ENCODE results near the gene PAIP2B. TPM values are rescaled to one million over a fixed set of nuclear protein-coding genes. Genes with fewer than 3 reads are reported as not detected.
A peak's percentile ranks its signal among the peaks of the same experiment; 100 is the strongest.
"Not testable (repeated sequence)": the region's sequence is repeated elsewhere in the genome, so short reads cannot be mapped to it uniquely, and the experiment has no call there.

Gene PAIP2B
- total RNA-seq, 1 donor from 2014 or later, result 0.78 TPM

GRCh38 chr2:71190656-71191569 is 36.0 kb downstream of the PAIP2B start:
- H3K9me3 Mint-ChIP-seq (ENCODE audit: unreplicated experiment), result peaks cover under 1% of the 10 kb centered on the region
- H3K27ac Mint-ChIP-seq (ENCODE audit: unreplicated experiment), result no peak overlapping the region
- TF ChIP-seq CTCF (IDR thresholded peaks at IDR 0.05), result peak; percentile 39
- peaks cover under 1% of the 10 kb centered on the region for H3K36me3 Mint-ChIP-seq (ENCODE audit: unreplicated experiment)
- DNase-seq (ENCODE audit: extremely low spot score, unreplicated experiment), result no peak
- H3K27me3 Mint-ChIP-seq (ENCODE audit: unreplicated experiment), result peaks cover 60% of the 10 kb centered on the region
- H3K4me1 Mint-ChIP-seq (ENCODE audit: unreplicated experiment), result no peaks in the 10 kb centered on the region
- H3K4me3 Mint-ChIP-seq (ENCODE audit: unreplicated experiment), result no peak overlapping the region

GRCh38 chr2:71187589-71187988 is 39.3 kb downstream of the PAIP2B start:
- H3K9me3 Mint-ChIP-seq (ENCODE audit: unreplicated experiment), result no peaks in the 10 kb centered on the region
- no peak for DNase-seq (ENCODE audit: extremely low spot score, unreplicated experiment)
- peaks cover 47% of the 10 kb centered on the region for H3K27me3 Mint-ChIP-seq (ENCODE audit: unreplicated experiment)
- no peak overlapping the region for H3K4me3 Mint-ChIP-seq (ENCODE audit: unreplicated experiment)
- H3K4me1 Mint-ChIP-seq (ENCODE audit: unreplicated experiment), result no peaks in the 10 kb centered on the region
- no peaks in the 10 kb centered on the region for H3K36me3 Mint-ChIP-seq (ENCODE audit: unreplicated experiment)
- H3K27ac Mint-ChIP-seq (ENCODE audit: unreplicated experiment), result no peak overlapping the region
- TF ChIP-seq CTCF (IDR thresholded peaks at IDR 0.05), result no peak

GRCh38 chr2:71186973-71187372 is 39.9 kb downstream of the PAIP2B start:
- no peaks in the 10 kb centered on the region for H3K9me3 Mint-ChIP-seq (ENCODE audit: unreplicated experiment)
- peaks cover 45% of the 10 kb centered on the region for H3K27me3 Mint-ChIP-seq (ENCODE audit: unreplicated experiment)
- H3K4me3 Mint-ChIP-seq (ENCODE audit: unreplicated experiment), result no peak overlapping the region
- TF ChIP-seq CTCF (IDR thresholded peaks at IDR 0.05), result no peak
- H3K4me1 Mint-ChIP-seq (ENCODE audit: unreplicated experiment), result no peaks in the 10 kb centered on the region
- H3K36me3 Mint-ChIP-seq (ENCODE audit: unreplicated experiment), result no peaks in the 10 kb centered on the region
- no peak overlapping the region for H3K27ac Mint-ChIP-seq (ENCODE audit: unreplicated experiment)
- DNase-seq (ENCODE audit: extremely low spot score, unreplicated experiment), result no peak

- not testable (repeated sequence) for H3K4me1 Mint-ChIP-seq (ENCODE audit: unreplicated experiment); H3K9me3 Mint-ChIP-seq (ENCODE audit: unreplicated experiment); DNase-seq (ENCODE audit: extremely low spot score, unreplicated experiment); H3K27ac Mint-ChIP-seq (ENCODE audit: unreplicated experiment); H3K36me3 Mint-ChIP-seq (ENCODE audit: unreplicated experiment); H3K4me3 Mint-ChIP-seq (ENCODE audit: unreplicated experiment)
- peaks cover 43% of the 10 kb centered on the region for H3K27me3 Mint-ChIP-seq (ENCODE audit: unreplicated experiment)
Observed at GRCh38 chr2:71183306-71184115, 43.4 kb downstream of the PAIP2B start.

DNA sequence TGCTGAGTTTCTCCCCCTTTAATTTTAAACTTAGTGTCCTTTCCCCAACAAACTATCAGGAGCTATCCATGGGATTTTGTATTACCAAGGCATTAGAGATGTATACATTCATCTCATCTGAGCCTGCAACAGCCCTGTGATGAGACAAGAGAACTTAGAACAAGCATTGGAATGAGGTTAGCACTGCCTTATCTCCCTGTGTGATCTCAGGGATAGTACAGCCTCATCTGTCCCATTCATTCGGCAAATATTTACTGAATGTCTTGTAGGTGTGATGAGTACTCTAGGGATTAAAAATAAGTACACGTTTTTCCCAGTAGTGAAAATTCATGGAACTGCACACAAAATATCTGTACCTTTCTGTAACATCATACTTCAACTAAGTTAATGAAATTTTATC is 45.6 kb downstream of the PAIP2B start:
- no peak for TF ChIP-seq CTCF (IDR thresholded peaks at IDR 0.05)
- Mint-ChIP-seq H3K4me3 (ENCODE audit: unreplicated experiment) (no peak overlapping the region), H3K27me3 (ENCODE audit: unreplicated experiment) (peaks cover 46% of the 10 kb centered on the region), H3K4me1 (ENCODE audit: unreplicated experiment) (no peaks in the 10 kb centered on the region), H3K36me3 (ENCODE audit: unreplicated experiment) (no peaks in the 10 kb centered on the region), H3K9me3 (ENCODE audit: unreplicated experiment) (no peaks in the 10 kb centered on the region), H3K27ac (ENCODE audit: unreplicated experiment) (no peak overlapping the region)
- DNase-seq (ENCODE audit: extremely low spot score, unreplicated experiment), result no peak

DNA sequence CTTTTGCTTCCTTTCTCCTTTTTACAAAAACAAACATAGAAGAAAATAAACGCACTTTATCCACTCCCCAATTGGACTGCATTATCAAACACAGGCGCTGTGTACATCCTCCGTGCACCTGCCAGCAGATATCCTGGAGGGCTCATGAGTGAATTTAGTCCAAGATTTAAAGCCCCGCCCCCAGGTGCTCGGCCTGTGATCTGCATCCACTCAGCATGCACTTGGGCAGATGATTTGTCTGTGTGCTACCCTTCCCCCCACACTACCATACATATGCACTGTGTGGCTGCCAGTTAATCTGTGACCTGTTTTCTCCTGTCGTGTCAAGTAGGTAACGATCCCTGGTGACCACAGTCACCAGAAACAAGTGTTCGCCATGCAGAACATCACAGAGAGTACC is 48.1 kb downstream of the PAIP2B start:
- not testable (repeated sequence) for H3K9me3 Mint-ChIP-seq (ENCODE audit: unreplicated experiment); DNase-seq (ENCODE audit: extremely low spot score, unreplicated experiment); H3K27ac Mint-ChIP-seq (ENCODE audit: unreplicated experiment); H3K4me3 Mint-ChIP-seq (ENCODE audit: unreplicated experiment); H3K4me1 Mint-ChIP-seq (ENCODE audit: unreplicated experiment); H3K36me3 Mint-ChIP-seq (ENCODE audit: unreplicated experiment)
- H3K27me3 Mint-ChIP-seq (ENCODE audit: unreplicated experiment), result peaks cover 46% of the 10 kb centered on the region

Data from osteocyte (in vitro differentiated cells).